H1 (cell line): ENCODE measurements around the gene SIPA1L3. TPM values are rescaled to one million over a fixed set of nuclear protein-coding genes. Genes with fewer than 3 reads are reported as not detected.

Experiments used
- CTCF ChIA-PET: fragments of 300-600 bp; sonication (Branson Sonifier 250); formaldehyde crosslinking; loops from one replicate; lab custom pipeline; 2021; ENCODE audit not compliant: partially characterized antibody; lab: Charles Lee
- POLR2A ChIA-PET: fragments of 300-600 bp; sonication (Branson Sonifier 250); formaldehyde crosslinking; loops from one replicate; lab custom pipeline; 2021; ENCODE audit warnings: inconsistent platforms; ENCODE audit not compliant: partially characterized antibody; lab: Charles Lee
- DNase-seq, 2 experiments: peaks; one replicate each; pipeline versions ENCODE4 v3.0.0 to v3.0.0-alpha.2; 2010 to 2022; ENCODE audit warnings: low spot score in 2 of 2, low read depth in 1 of 2, mixed read lengths in 1 of 2
- FAIRE-seq: peaks from 2 replicates; lab custom pipeline; 2011; peaks lifted over from hg19 to GRCh38; lab: Jason Lieb, UNC
- H2AFZ ChIP-seq: 2 replicates; pipeline ENCODE4 v1.8.1; 2012; ENCODE audit warnings: low read length, inconsistent platforms
- H2AK5ac ChIP-seq: 2 replicates; pipeline ENCODE4 v1.6.1; 2013; ENCODE audit warnings: low read depth, low read length
- H2BK120ac ChIP-seq: replicated peaks from 2 replicates; pipeline ENCODE3; 2013; ENCODE audit warnings: low read depth, low read length, inconsistent platforms
- H2BK12ac ChIP-seq: 2 replicates; pipeline ENCODE4 v1.6.1; 2013; ENCODE audit warnings: low read depth, low read length
- H2BK15ac ChIP-seq: 2 replicates; pipeline ENCODE4 v1.6.1; 2013; ENCODE audit warnings: low read length
- H2BK20ac ChIP-seq: 2 replicates; pipeline ENCODE4 v1.6.1; 2013; ENCODE audit warnings: low read length
- H2BK5ac ChIP-seq: 2 replicates; pipeline ENCODE4 v1.6.1; 2013; ENCODE audit warnings: low read depth, low read length
- H3K14ac ChIP-seq: 2 replicates; pipeline ENCODE4 v1.6.1; 2013; ENCODE audit warnings: inconsistent platforms; ENCODE audit not compliant: insufficient read length
- H3K18ac ChIP-seq: 2 replicates; pipeline ENCODE4 v1.6.1; 2013; ENCODE audit warnings: low read length; ENCODE audit errors: extremely low read depth
- H3K23ac ChIP-seq: 2 replicates; pipeline ENCODE4 v1.6.1; 2013; ENCODE audit warnings: inconsistent platforms; ENCODE audit not compliant: insufficient read length
- H3K23me2 ChIP-seq: 2 replicates; pipeline ENCODE4 v1.6.1; 2013; ENCODE audit warnings: low read depth, low read length
- H3K27ac ChIP-seq: 2 replicates; pipeline ENCODE4 v1.6.1; 2011; ENCODE audit warnings: low read depth, low read length, inconsistent platforms
- H3K27me3 ChIP-seq, 4 experiments: replicated peaks in 1 of 4; 1 replicate in 1 of 4; 2 replicates in 3 of 4; pipeline versions ENCODE4 v1.6.1 to v1.8.1; 2011 to 2013; ENCODE audit warnings: low read length in 3 of 4, mild to moderate bottlenecking in 3 of 4, inconsistent platforms in 2 of 4, mixed read lengths in 2 of 4, moderate library complexity in 1 of 4; ENCODE audit not compliant: control insufficient read depth in 3 of 4, insufficient read depth in 3 of 4; ENCODE audit errors: extremely low read depth in 1 of 4
- H3K36me3 ChIP-seq, 4 experiments: 2 replicates each; pipeline versions ENCODE4 v1.6.1 to v1.8.1; 2011 to 2013; ENCODE audit warnings: mild to moderate bottlenecking in 4 of 4, low read length in 3 of 4, moderate library complexity in 2 of 4, control low read depth in 1 of 4, inconsistent platforms in 1 of 4; ENCODE audit not compliant: insufficient read depth in 4 of 4, control insufficient read depth in 2 of 4
- H3K4ac ChIP-seq: replicated peaks from 2 replicates; pipeline ENCODE3; 2013; ENCODE audit warnings: low read length, low read depth, mixed read lengths, inconsistent platforms; ENCODE audit not compliant: insufficient read length
- H3K4me1 ChIP-seq, 4 experiments: replicated peaks in 1 of 4; 1 replicate in 1 of 4; 2 replicates in 3 of 4; pipeline versions ENCODE4 v1.6.1 to v1.8.1; 2011 to 2013; ENCODE audit warnings: low read length in 3 of 4, inconsistent platforms in 2 of 4, mixed read lengths in 1 of 4; ENCODE audit not compliant: insufficient read depth in 4 of 4, control insufficient read depth in 3 of 4
- H3K4me2 ChIP-seq, 2 experiments: 2 replicates each; pipeline versions ENCODE4 v1.6.1 to v1.8.1; 2011 to 2013; ENCODE audit warnings: low read depth in 2 of 2, low read length in 2 of 2, control low read depth in 1 of 2, inconsistent platforms in 1 of 2, mild to moderate bottlenecking in 1 of 2; ENCODE audit not compliant: insufficient read depth in 1 of 2
- H3K4me3 ChIP-seq, 4 experiments: fragments of 200-600, 300-600 bp in 1 of 4; sonication (generic), shearing (Covaris generic), sonication (Bioruptor Twin) in 1 of 4; 2 replicates each; pipeline versions ENCODE4 v1.5.1 to v1.8.1; 2011 to 2016; ENCODE audit warnings: low read length in 4 of 4, low read depth in 3 of 4, control low read depth in 2 of 4, inconsistent platforms in 2 of 4, mild to moderate bottlenecking in 2 of 4, mixed read lengths in 1 of 4, moderate library complexity in 1 of 4; ENCODE audit not compliant: insufficient read depth in 2 of 4; ENCODE audit errors: extremely low read depth in 1 of 4
- H3K56ac ChIP-seq: replicated peaks from 2 replicates; pipeline ENCODE3; 2013; ENCODE audit warnings: low read depth, mild to moderate bottlenecking, mixed read lengths, low read length, inconsistent platforms; ENCODE audit not compliant: insufficient read length
- H3K79me1 ChIP-seq: 2 replicates; pipeline ENCODE4 v1.6.1; 2013; ENCODE audit warnings: low read depth, low read length, control low read depth
- H3K79me2 ChIP-seq, 2 experiments: 2 replicates each; pipeline versions ENCODE4 v1.6.1 to v1.8.1; 2012 to 2013; ENCODE audit warnings: low read length in 2 of 2, mild to moderate bottlenecking in 2 of 2, inconsistent platforms in 1 of 2; ENCODE audit not compliant: insufficient read depth in 2 of 2, control insufficient read depth in 1 of 2
- H3K9ac ChIP-seq, 4 experiments: replicated peaks in 1 of 4; 1 replicate in 1 of 4; 2 replicates in 3 of 4; pipeline versions ENCODE4 v1.6.1 to v1.8.1; 2011 to 2013; ENCODE audit warnings: low read depth in 3 of 4, low read length in 3 of 4, control low read depth in 2 of 4, mild to moderate bottlenecking in 2 of 4, moderate library complexity in 2 of 4, inconsistent platforms in 1 of 4; ENCODE audit errors: extremely low read depth in 1 of 4
- H3K9me3 ChIP-seq, 2 experiments: 2 replicates each; pipeline versions ENCODE4 v1.6.1 to v1.8.1; 2012 to 2013; ENCODE audit warnings: mild to moderate bottlenecking in 2 of 2, moderate library complexity in 2 of 2, control low read depth in 1 of 2, inconsistent platforms in 1 of 2, low read depth in 1 of 2, low read length in 1 of 2, mixed read lengths in 1 of 2; ENCODE audit not compliant: insufficient read depth in 2 of 2
- H4K20me1 ChIP-seq, 2 experiments: replicated peaks in 1 of 2; 2 replicates each; pipeline versions ENCODE3 to v1.8.1; 2011 to 2013; ENCODE audit warnings: inconsistent platforms in 2 of 2, low read length in 2 of 2, mild to moderate bottlenecking in 1 of 2; ENCODE audit not compliant: insufficient read depth in 2 of 2, control insufficient read depth in 1 of 2
- H4K5ac ChIP-seq: 2 replicates; pipeline ENCODE4 v1.6.1; 2013; ENCODE audit warnings: low read length, low read depth, mixed read lengths, inconsistent platforms; ENCODE audit not compliant: insufficient read length
- H4K8ac ChIP-seq: 2 replicates; pipeline ENCODE4 v1.8.0; 2013; ENCODE audit warnings: mild to moderate bottlenecking, moderate library complexity, low read length, inconsistent platforms; ENCODE audit not compliant: insufficient read depth; ENCODE audit errors: extremely low read depth
- H4K91ac ChIP-seq: replicated peaks from 2 replicates; pipeline ENCODE3; 2013; ENCODE audit warnings: low read length, mixed read lengths, inconsistent platforms; ENCODE audit not compliant: insufficient read length
- TAF7 ChIP-seq: optimal IDR thresholded peaks from 2 replicates; pipeline ENCODE3; 2011; ENCODE audit warnings: low read depth, mild to moderate bottlenecking, inconsistent platforms, low read length, moderate library complexity, borderline replicate concordance
- WGBS, 2 experiments: shearing (Covaris generic) in 1 of 2; methylation state at CpG; one replicate each; pipeline versions ENCODE4 v1.1.6 to v1.1.7; 2013 to 2015; ENCODE audit warnings: low lambda C conversion rate in 2 of 2, mixed read lengths in 2 of 2, inconsistent platforms in 1 of 2, low coverage in 1 of 2, missing lambda C conversion rate in 1 of 2; ENCODE audit not compliant: insufficient replicate concordance in 2 of 2, insufficient coverage in 1 of 2, insufficient read length in 1 of 2; ENCODE audit errors: extremely low coverage in 1 of 2, missing lambda C conversion rate in 1 of 2; 5-methylcytosine and 5-hydroxymethylcytosine counted together
- polyA plus RNA-seq, 7 experiments: library from polyadenylated mRNA; depleted of rRNA in 3 of 7; stranded (reverse) in 5 of 7; unstranded in 2 of 7; fragments of >200 nt in 5 of 7; fragments of 200-250 nt in 2 of 7; gene quantifications; 1 replicate in 5 of 7; 2 replicates in 1 of 7; 4 replicates in 1 of 7; pipeline versions ENCODE4 v1.2.1 to v1.2.3, GENCODE V29; 2011 to 2013; ENCODE audit warnings: missing spikeins in 2 of 7, mixed read lengths in 2 of 7
- total RNA-seq: library from RNA; stranded (reverse); fragmentation: NEBNext Ultra II Directional; extraction: Animal tissue kit (Norgen Biotek cat#: 25700); gene quantifications from 2 replicates; pipeline ENCODE4 v1.2.1, GENCODE V29; 2021

Gene SIPA1L3
- total and polyA plus RNA-seq, 2 of the 8 experiments (the other 6 are each of a cell fraction or from before 2014, with no cell fraction given) = 15.0 to 54.9 TPM

GRCh38 chr19:38118176-38118575 is 211.2 kb downstream of the SIPA1L3 start:
- no peak overlapping the region for H2BK120ac ChIP-seq
- no peak overlapping the region for H2AFZ ChIP-seq
- WGBS, 2 experiments = 95% methylated on average over 9 of the region's 9 CpGs; no CpG with 5 or more reads in 1 of the 2 experiments
- no peak overlapping the region for H3K4me3 ChIP-seq
- no peak overlapping the region for H2BK5ac ChIP-seq
- no peak overlapping the region for H3K9ac ChIP-seq
- peaks cover 7 to 33% (median 15%) of the 10 kb centered on the region in 4 experiments; a peak in 7 of 8 replicates for H3K36me3 ChIP-seq
- H3K27ac ChIP-seq = no peak overlapping the region
- H3K4me1 ChIP-seq = no peaks in the 10 kb centered on the region
- H3K56ac ChIP-seq = no peak overlapping the region
- H3K23ac ChIP-seq = no peak overlapping the region
- DNase-seq = no peak
- no peaks in the 10 kb centered on the region for H4K20me1 ChIP-seq
- H3K18ac ChIP-seq = no peak overlapping the region
- H3K79me2 ChIP-seq = no peaks in the 10 kb centered on the region
- ChIA-PET CTCF (interaction anchor here (1.3 to 2.8 kb wide), 3 partner anchors 23 to 138 kb away, joined by 3 to 10 read pairs (median 5); partner anchors contain the start of gene PPP1R14A), POLR2A (no interaction called here)
- H3K23me2 ChIP-seq = no peaks in the 10 kb centered on the region
- H2BK20ac ChIP-seq = no peak overlapping the region
- no peak overlapping the region for H4K5ac ChIP-seq
- FAIRE-seq = no peak
- no peak overlapping the region for H3K14ac ChIP-seq
- no peak overlapping the region for H4K8ac ChIP-seq
- H2AK5ac ChIP-seq = no peak overlapping the region
- TF ChIP-seq TAF7 = no peak
- no peak overlapping the region for H2BK15ac ChIP-seq
- H3K9me3 ChIP-seq = peaks cover 4 to 10% of the 10 kb centered on the region in 2 experiments
- no peak overlapping the region for H3K4ac ChIP-seq
- H3K79me1 ChIP-seq = peaks cover 2% of the 10 kb centered on the region; the same call in 1 of the 2 replicates
- no peak overlapping the region for H4K91ac ChIP-seq
- no peak overlapping the region for H3K4me2 ChIP-seq
- H3K27me3 ChIP-seq = no peaks in the 10 kb centered on the region
- H2BK12ac ChIP-seq = no peak overlapping the region
